ENCODE data around the gene ALS2.

DNA sequence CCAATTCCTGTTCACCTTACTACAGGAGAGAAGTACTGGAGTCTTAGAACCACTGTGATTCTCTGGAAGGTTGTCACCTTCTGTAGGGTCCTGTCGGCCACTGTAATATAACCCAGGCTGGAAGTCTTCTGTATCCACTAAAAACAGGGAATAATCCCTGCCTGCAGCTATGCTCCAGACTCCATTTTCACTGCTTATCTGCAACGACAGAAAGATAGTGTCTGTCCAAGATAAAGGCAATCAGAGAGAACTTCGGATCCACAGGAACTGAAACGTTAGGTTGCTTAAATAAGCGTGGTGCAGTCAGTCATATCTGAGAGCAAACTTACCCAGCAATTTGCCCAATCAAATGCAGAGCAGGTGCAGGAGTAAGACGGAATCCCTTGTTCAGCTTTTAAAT lies 34.2 kb downstream of the ALS2 start:
- TF ChIP-seq, protein P1, sequence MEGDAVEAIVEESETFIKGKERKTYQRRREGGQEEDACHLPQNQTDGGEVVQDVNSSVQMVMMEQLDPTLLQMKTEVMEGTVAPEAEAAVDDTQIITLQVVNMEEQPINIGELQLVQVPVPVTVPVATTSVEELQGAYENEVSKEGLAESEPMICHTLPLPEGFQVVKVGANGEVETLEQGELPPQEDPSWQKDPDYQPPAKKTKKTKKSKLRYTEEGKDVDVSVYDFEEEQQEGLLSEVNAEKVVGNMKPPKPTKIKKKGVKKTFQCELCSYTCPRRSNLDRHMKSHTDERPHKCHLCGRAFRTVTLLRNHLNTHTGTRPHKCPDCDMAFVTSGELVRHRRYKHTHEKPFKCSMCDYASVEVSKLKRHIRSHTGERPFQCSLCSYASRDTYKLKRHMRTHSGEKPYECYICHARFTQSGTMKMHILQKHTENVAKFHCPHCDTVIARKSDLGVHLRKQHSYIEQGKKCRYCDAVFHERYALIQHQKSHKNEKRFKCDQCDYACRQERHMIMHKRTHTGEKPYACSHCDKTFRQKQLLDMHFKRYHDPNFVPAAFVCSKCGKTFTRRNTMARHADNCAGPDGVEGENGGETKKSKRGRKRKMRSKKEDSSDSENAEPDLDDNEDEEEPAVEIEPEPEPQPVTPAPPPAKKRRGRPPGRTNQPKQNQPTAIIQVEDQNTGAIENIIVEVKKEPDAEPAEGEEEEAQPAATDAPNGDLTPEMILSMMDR (IDR thresholded peaks at IDR 0.05), result no peak
- no peak for TF ChIP-seq POLR2A (IDR thresholded peaks at IDR 0.05)

All from testis (tissue), 2 donors.